ENCODE data around the gene TM9SF4.

- TF ChIP-seq ZNF335 (tag by site-specific recombination; conservative IDR thresholded peaks at IDR 0.05) = no peak
- no peak for TF ChIP-seq CTCF (tag by site-specific recombination; IDR thresholded peaks at IDR 0.05)
- TF ChIP-seq YY1 (tag by site-specific recombination; IDR thresholded peaks at IDR 0.05) = no peak
- TF ChIP-seq, protein P1, sequence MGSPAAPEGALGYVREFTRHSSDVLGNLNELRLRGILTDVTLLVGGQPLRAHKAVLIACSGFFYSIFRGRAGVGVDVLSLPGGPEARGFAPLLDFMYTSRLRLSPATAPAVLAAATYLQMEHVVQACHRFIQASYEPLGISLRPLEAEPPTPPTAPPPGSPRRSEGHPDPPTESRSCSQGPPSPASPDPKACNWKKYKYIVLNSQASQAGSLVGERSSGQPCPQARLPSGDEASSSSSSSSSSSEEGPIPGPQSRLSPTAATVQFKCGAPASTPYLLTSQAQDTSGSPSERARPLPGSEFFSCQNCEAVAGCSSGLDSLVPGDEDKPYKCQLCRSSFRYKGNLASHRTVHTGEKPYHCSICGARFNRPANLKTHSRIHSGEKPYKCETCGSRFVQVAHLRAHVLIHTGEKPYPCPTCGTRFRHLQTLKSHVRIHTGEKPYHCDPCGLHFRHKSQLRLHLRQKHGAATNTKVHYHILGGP (tag by site-specific recombination; IDR thresholded peaks at IDR 0.05) = no peak
Observed at GRCh38 chr20:32079655-32080109, 29.8 kb upstream of the TM9SF4 start.
